ENCODE data around the gene PDE6G.
"Not testable (repeated sequence)": the region's sequence is repeated elsewhere in the genome, so short reads cannot be mapped to it uniquely, and the experiment has no call there.

Gene PDE6G

GRCh38 chr17:81676906-81677305, 20.6 kb upstream of the PDE6G start:
- no peak overlapping the region for H3K18ac ChIP-seq (ENCODE audit: low read depth in 1 of 2, low read length in 2 of 2)
- H4K8ac ChIP-seq (ENCODE audit: low read length): no peak overlapping the region
- H3K27me3 ChIP-seq (ENCODE audit: control insufficient read depth in 1 of 2, insufficient read depth in 1 of 2, low read length in 2 of 2): no peaks in the 10 kb centered on the region
- DNase-seq: no peak
- peak overlapping the region; percentile 54 for H2AK5ac ChIP-seq (ENCODE audit: low read length, severe bottlenecking)
- H2BK12ac ChIP-seq (ENCODE audit: low read length in 2 of 2): no peak overlapping the region
- 96% methylated on average over 17 of the region's 17 CpGs for WGBS
- no peak overlapping the region for H3K23ac ChIP-seq (ENCODE audit: low read length in 2 of 2)
- H2BK15ac ChIP-seq (ENCODE audit: low read depth, poor library complexity, severe bottlenecking): no peak overlapping the region
- H2AFZ ChIP-seq (ENCODE audit: low read depth, low read length): no peak overlapping the region
- H3K9ac ChIP-seq (ENCODE audit: low read length): no peak overlapping the region
- no peak overlapping the region for H3K4me2 ChIP-seq (ENCODE audit: low read length, poor library complexity, severe bottlenecking)
- H3K4ac ChIP-seq (ENCODE audit: low read depth in 1 of 2, low read length in 2 of 2): no peak overlapping the region
- H3K14ac ChIP-seq (ENCODE audit: low read length in 2 of 2): no peak overlapping the region
- no peak overlapping the region for H3K4me3 ChIP-seq (ENCODE audit: insufficient read depth in 1 of 2, low read depth in 1 of 2, low read length in 2 of 2)
- H4K91ac ChIP-seq (ENCODE audit: low read length): no peak overlapping the region
- peaks cover 45 to 50% of the 10 kb centered on the region in 2 experiments for H3K36me3 ChIP-seq (ENCODE audit: control insufficient read depth in 1 of 2, insufficient read depth in 2 of 2, low read depth in 1 of 2, low read length in 2 of 2)
- H3K79me1 ChIP-seq (replicated peaks; ENCODE audit: low read length, poor library complexity, severe bottlenecking): peaks cover 27% of the 10 kb centered on the region
- H2BK120ac ChIP-seq (ENCODE audit: low read depth, low read length): no peak overlapping the region
- H2BK5ac ChIP-seq (ENCODE audit: low read depth, low read length, poor library complexity, severe bottlenecking): no peak overlapping the region
- no peaks in the 10 kb centered on the region for H3K9me3 ChIP-seq (ENCODE audit: control insufficient read depth, low read length)
- peaks cover 31% of the 10 kb centered on the region for H3K4me1 ChIP-seq (ENCODE audit: control insufficient read depth, insufficient read depth, low read depth, low read length)
- H3K27ac ChIP-seq (ENCODE audit: low read length, poor library complexity, severe bottlenecking): no peak overlapping the region

- H2BK12ac ChIP-seq (ENCODE audit: low read length in 2 of 2); H2AFZ ChIP-seq (ENCODE audit: low read depth, low read length); H4K91ac ChIP-seq (ENCODE audit: low read length); H2BK15ac ChIP-seq (ENCODE audit: low read depth, poor library complexity, severe bottlenecking); H3K18ac ChIP-seq (ENCODE audit: low read depth in 1 of 2, low read length in 2 of 2); H3K23ac ChIP-seq (ENCODE audit: low read length in 2 of 2); H3K9ac ChIP-seq (ENCODE audit: low read length); H3K14ac ChIP-seq (ENCODE audit: low read length in 2 of 2); H3K4me2 ChIP-seq (ENCODE audit: low read length, poor library complexity, severe bottlenecking); H2BK5ac ChIP-seq (ENCODE audit: low read depth, low read length, poor library complexity, severe bottlenecking); H2BK120ac ChIP-seq (ENCODE audit: low read depth, low read length); H3K4ac ChIP-seq (ENCODE audit: low read depth in 1 of 2, low read length in 2 of 2); H3K4me3 ChIP-seq (ENCODE audit: insufficient read depth in 1 of 2, low read depth in 1 of 2, low read length in 2 of 2); H3K27me3 ChIP-seq (ENCODE audit: control insufficient read depth in 1 of 2, insufficient read depth in 1 of 2, low read length in 2 of 2); H3K9me3 ChIP-seq (ENCODE audit: control insufficient read depth, low read length); H4K8ac ChIP-seq (ENCODE audit: low read length): not testable (repeated sequence)
- Histone ChIP-seq H3K36me3 (ENCODE audit: control insufficient read depth in 1 of 2, insufficient read depth in 2 of 2, low read depth in 1 of 2, low read length in 2 of 2) (peaks cover 51 to 57% of the 10 kb centered on the region in 2 experiments), H3K79me1 (replicated peaks; ENCODE audit: low read length, poor library complexity, severe bottlenecking) (peaks cover 35% of the 10 kb centered on the region), H3K27ac (ENCODE audit: low read length, poor library complexity, severe bottlenecking) (peak overlapping the region; percentile 2), H2AK5ac (ENCODE audit: low read length, severe bottlenecking) (peak overlapping the region; percentile 38), H3K4me1 (ENCODE audit: control insufficient read depth, insufficient read depth, low read depth, low read length) (peaks cover 20% of the 10 kb centered on the region)
- DNase-seq: peak; percentile 57
- WGBS: 46% methylated on average over 10 of the region's 18 CpGs
Observed at GRCh38 chr17:81675515-81676221, 19.3 kb upstream of the PDE6G start.

- Histone ChIP-seq H2BK5ac (ENCODE audit: low read depth, low read length, poor library complexity, severe bottlenecking) (no peak overlapping the region), H3K9me3 (ENCODE audit: control insufficient read depth, low read length) (no peaks in the 10 kb centered on the region), H4K91ac (ENCODE audit: low read length) (no peak overlapping the region), H3K4me2 (ENCODE audit: low read length, poor library complexity, severe bottlenecking) (no peak overlapping the region), H2BK120ac (ENCODE audit: low read depth, low read length) (no peak overlapping the region), H3K79me1 (replicated peaks; ENCODE audit: low read length, poor library complexity, severe bottlenecking) (peaks cover 42% of the 10 kb centered on the region), H2BK15ac (ENCODE audit: low read depth, poor library complexity, severe bottlenecking) (no peak overlapping the region), H3K9ac (ENCODE audit: low read length) (no peak overlapping the region), H3K27me3 (ENCODE audit: control insufficient read depth in 1 of 2, insufficient read depth in 1 of 2, low read length in 2 of 2) (no peaks in the 10 kb centered on the region), H3K4ac (ENCODE audit: low read depth in 1 of 2, low read length in 2 of 2) (no peak overlapping the region), H3K23ac (ENCODE audit: low read length in 2 of 2) (no peak overlapping the region), H2AFZ (ENCODE audit: low read depth, low read length) (no peak overlapping the region), H3K14ac (ENCODE audit: low read length in 2 of 2) (no peak overlapping the region), H2AK5ac (ENCODE audit: low read length, severe bottlenecking) (no peak overlapping the region), H3K36me3 (ENCODE audit: control insufficient read depth in 1 of 2, insufficient read depth in 2 of 2, low read depth in 1 of 2, low read length in 2 of 2) (peaks cover 58 to 62% of the 10 kb centered on the region in 2 experiments), H4K8ac (ENCODE audit: low read length) (no peak overlapping the region), H2BK12ac (ENCODE audit: low read length in 2 of 2) (no peak overlapping the region), H3K4me1 (ENCODE audit: control insufficient read depth, insufficient read depth, low read depth, low read length) (peaks cover 15% of the 10 kb centered on the region), H3K18ac (ENCODE audit: low read depth in 1 of 2, low read length in 2 of 2) (no peak overlapping the region), H3K27ac (ENCODE audit: low read length, poor library complexity, severe bottlenecking) (no peak overlapping the region), H3K4me3 (ENCODE audit: insufficient read depth in 1 of 2, low read depth in 1 of 2, low read length in 2 of 2) (no peak overlapping the region)
- 92% methylated on average over 17 of the region's 18 CpGs for WGBS
- DNase-seq: no peak
Observed at GRCh38 chr17:81673561-81674258, 17.4 kb upstream of the PDE6G start.

- no peak overlapping the region for H3K4me3 ChIP-seq (ENCODE audit: insufficient read depth in 1 of 2, low read depth in 1 of 2, low read length in 2 of 2)
- no peaks in the 10 kb centered on the region for H3K9me3 ChIP-seq (ENCODE audit: control insufficient read depth, low read length)
- no peak overlapping the region for H3K4me2 ChIP-seq (ENCODE audit: low read length, poor library complexity, severe bottlenecking)
- no peak for DNase-seq
- H2BK15ac ChIP-seq (ENCODE audit: low read depth, poor library complexity, severe bottlenecking): no peak overlapping the region
- no peak overlapping the region for H2AK5ac ChIP-seq (ENCODE audit: low read length, severe bottlenecking)
- no peak overlapping the region for H3K9ac ChIP-seq (ENCODE audit: low read length)
- peaks cover 66 to 68% of the 10 kb centered on the region in 2 experiments for H3K36me3 ChIP-seq (ENCODE audit: control insufficient read depth in 1 of 2, insufficient read depth in 2 of 2, low read depth in 1 of 2, low read length in 2 of 2)
- H4K91ac ChIP-seq (ENCODE audit: low read length): no peak overlapping the region
- peaks cover 45% of the 10 kb centered on the region for H3K79me1 ChIP-seq (replicated peaks; ENCODE audit: low read length, poor library complexity, severe bottlenecking)
- no peak overlapping the region for H4K8ac ChIP-seq (ENCODE audit: low read length)
- no peak overlapping the region for H3K14ac ChIP-seq (ENCODE audit: low read length in 2 of 2)
- H3K18ac ChIP-seq (ENCODE audit: low read depth in 1 of 2, low read length in 2 of 2): no peak overlapping the region
- no peak overlapping the region for H3K23ac ChIP-seq (ENCODE audit: low read length in 2 of 2)
- no peak overlapping the region for H3K4ac ChIP-seq (ENCODE audit: low read depth in 1 of 2, low read length in 2 of 2)
- H3K27me3 ChIP-seq (ENCODE audit: control insufficient read depth in 1 of 2, insufficient read depth in 1 of 2, low read length in 2 of 2): no peaks in the 10 kb centered on the region
- peaks cover 18% of the 10 kb centered on the region for H3K4me1 ChIP-seq (ENCODE audit: control insufficient read depth, insufficient read depth, low read depth, low read length)
- 96% methylated on average over 16 of the region's 16 CpGs for WGBS
- H2BK12ac ChIP-seq (ENCODE audit: low read length in 2 of 2): no peak overlapping the region
- H2BK5ac ChIP-seq (ENCODE audit: low read depth, low read length, poor library complexity, severe bottlenecking): peak overlapping the region; percentile 9
- H2BK120ac ChIP-seq (ENCODE audit: low read depth, low read length): no peak overlapping the region
- H3K27ac ChIP-seq (ENCODE audit: low read length, poor library complexity, severe bottlenecking): no peak overlapping the region
- H2AFZ ChIP-seq (ENCODE audit: low read depth, low read length): no peak overlapping the region
Observed at GRCh38 chr17:81672954-81673353, 16.6 kb upstream of the PDE6G start.
